HepG2 (cell line): ENCODE results near the gene CSNK1D. TPM values are rescaled to one million over a fixed set of nuclear protein-coding genes. Genes with fewer than 3 reads are reported as not detected.

Source experiments
- CREB1 ChIP-seq, 2 experiments: fragments of 450-650 bp in 1 of 2; IDR thresholded peaks; 2 replicates each; pipeline ENCODE4 v1.6.1; 2016 to 2017; ENCODE audit warnings: control low read depth in 1 of 2, mild to moderate bottlenecking in 1 of 2, missing compliant biosample characterization in 1 of 2, missing genetic modification characterization in 1 of 2
- HNF4G ChIP-seq, 2 experiments: sonication (generic) in 1 of 2; formaldehyde crosslinking in 1 of 2; IDR thresholded peaks; 2 replicates each; pipeline versions ENCODE4 v1.4.0 to v1.6.1; 2011 to 2020; ENCODE audit warnings: borderline replicate concordance in 2 of 2, low read depth in 2 of 2, mild to moderate bottlenecking in 2 of 2, low read length in 1 of 2, missing genetic modification reagents in 1 of 2, moderate library complexity in 1 of 2
- SMARCC2 ChIP-seq: fragments of 450-650 bp; IDR thresholded peaks from 2 replicates; pipeline ENCODE4 v1.6.1; 2017; ENCODE audit warnings: antibody characterized with exemption, mild to moderate bottlenecking
- TBL1XR1 ChIP-seq: fragments of 150-350 bp; IDR thresholded peaks from 2 replicates; pipeline ENCODE4 v1.6.1; 2014; ENCODE audit warnings: borderline replicate concordance, low read length; ENCODE audit not compliant: partially characterized antibody
- TCF7L2 ChIP-seq: IDR thresholded peaks from 2 replicates; pipeline ENCODE4 v1.6.1; 2011; ENCODE audit warnings: mild to moderate bottlenecking, low read depth, low read length, moderate library complexity
- ZNF841 ChIP-seq: sonication (generic); formaldehyde crosslinking; IDR thresholded peaks from 2 replicates; pipeline ENCODE4 v1.8.1; 2023; ENCODE audit warnings: missing genetic modification reagents, borderline replicate concordance
- polyA plus RNA-seq, 8 experiments: library from polyadenylated mRNA; depleted of rRNA in 3 of 8; stranded (reverse) in 7 of 8; unstranded in 1 of 8; fragments of >200 nt; fragmentation: Illumina TruSeq in 4 of 8; extraction: Trizol in 4 of 8; gene quantifications; 2 replicates each; pipeline versions ENCODE4 v1.2.1 to v1.2.3, GENCODE V29; 2011 to 2016; ENCODE audit warnings: low read depth in 4 of 8, missing spikeins in 1 of 8, mixed read lengths in 1 of 8; ENCODE audit not compliant: insufficient read depth in 1 of 8
- total RNA-seq, 5 experiments: library from RNA; depleted of rRNA; stranded (reverse); fragments of >200 nt; fragmentation: Illumina TruSeq; extraction: Trizol; gene quantifications; 2 replicates each; pipeline ENCODE4 v1.2.3, GENCODE V29; 2016; ENCODE audit warnings: low read depth in 1 of 5
- TF ChIP-seq, protein P1 (sequence below): sonication (generic); formaldehyde crosslinking; IDR thresholded peaks from 2 replicates; pipeline ENCODE4 v1.5.1; 2020; ENCODE audit warnings: mild to moderate bottlenecking, missing genetic modification reagents, moderate library complexity
- TF ChIP-seq, protein P2 (sequence below): sonication (generic); formaldehyde crosslinking; IDR thresholded peaks from 2 replicates; pipeline ENCODE4 v1.4.0; 2020; ENCODE audit warnings: missing genetic modification reagents
- TF ChIP-seq, protein P3 (sequence below): sonication (generic); formaldehyde crosslinking; IDR thresholded peaks from 2 replicates; pipeline ENCODE4 v1.5.0; 2020; ENCODE audit warnings: mild to moderate bottlenecking, missing genetic modification reagents, borderline replicate concordance
- TF ChIP-seq, protein P4 (sequence below): IDR thresholded peaks from 2 replicates; pipeline ENCODE4 v1.6.1; 2016

The CSNK1D gene
- total and polyA plus RNA-seq, 2 of the 13 experiments (the other 11 are each of a cell fraction or from before 2014, with no cell fraction given): 31.5 to 128 TPM

DNA sequence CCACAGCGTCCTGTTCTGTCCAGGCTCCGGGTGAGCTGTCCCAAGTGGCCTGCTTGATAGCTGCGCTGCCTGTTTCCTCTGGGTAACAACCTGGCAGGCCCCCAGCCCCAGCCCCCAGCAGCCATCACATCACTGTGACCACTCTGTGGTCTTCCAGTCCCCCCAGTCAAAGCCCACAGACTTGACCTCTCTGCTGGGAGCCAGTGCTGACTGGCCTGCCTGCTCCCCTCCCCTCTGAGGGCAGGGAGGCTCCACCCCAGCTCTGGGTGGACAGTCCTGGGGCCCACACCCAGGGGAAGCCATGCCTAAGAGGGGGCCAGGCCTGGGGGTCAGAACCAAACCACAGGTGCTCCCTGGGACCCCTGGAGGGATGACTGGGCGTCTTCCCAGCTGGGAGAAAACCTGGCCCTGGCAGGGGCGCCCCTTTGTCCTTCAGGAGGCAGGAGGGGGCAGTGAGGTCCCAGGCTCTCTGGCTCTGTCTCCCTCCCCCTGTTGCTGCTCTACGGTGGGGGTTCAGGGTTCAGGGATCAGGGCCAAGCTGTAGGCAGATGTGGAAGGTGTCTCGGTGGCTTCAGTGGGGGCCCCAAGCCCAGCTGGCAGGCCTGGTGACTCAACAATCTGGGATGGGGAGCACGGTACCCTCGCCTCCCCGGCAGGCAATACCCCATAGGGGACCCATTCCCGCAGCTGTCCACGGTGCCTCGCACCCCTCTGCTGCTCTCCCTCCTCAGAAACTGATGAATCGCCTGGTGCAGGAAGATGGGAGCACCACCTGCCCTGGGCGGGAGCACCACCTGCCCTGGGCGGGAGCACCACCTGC, 46.5 kb downstream of the CSNK1D start (continued):
- TF ChIP-seq, protein P1, sequence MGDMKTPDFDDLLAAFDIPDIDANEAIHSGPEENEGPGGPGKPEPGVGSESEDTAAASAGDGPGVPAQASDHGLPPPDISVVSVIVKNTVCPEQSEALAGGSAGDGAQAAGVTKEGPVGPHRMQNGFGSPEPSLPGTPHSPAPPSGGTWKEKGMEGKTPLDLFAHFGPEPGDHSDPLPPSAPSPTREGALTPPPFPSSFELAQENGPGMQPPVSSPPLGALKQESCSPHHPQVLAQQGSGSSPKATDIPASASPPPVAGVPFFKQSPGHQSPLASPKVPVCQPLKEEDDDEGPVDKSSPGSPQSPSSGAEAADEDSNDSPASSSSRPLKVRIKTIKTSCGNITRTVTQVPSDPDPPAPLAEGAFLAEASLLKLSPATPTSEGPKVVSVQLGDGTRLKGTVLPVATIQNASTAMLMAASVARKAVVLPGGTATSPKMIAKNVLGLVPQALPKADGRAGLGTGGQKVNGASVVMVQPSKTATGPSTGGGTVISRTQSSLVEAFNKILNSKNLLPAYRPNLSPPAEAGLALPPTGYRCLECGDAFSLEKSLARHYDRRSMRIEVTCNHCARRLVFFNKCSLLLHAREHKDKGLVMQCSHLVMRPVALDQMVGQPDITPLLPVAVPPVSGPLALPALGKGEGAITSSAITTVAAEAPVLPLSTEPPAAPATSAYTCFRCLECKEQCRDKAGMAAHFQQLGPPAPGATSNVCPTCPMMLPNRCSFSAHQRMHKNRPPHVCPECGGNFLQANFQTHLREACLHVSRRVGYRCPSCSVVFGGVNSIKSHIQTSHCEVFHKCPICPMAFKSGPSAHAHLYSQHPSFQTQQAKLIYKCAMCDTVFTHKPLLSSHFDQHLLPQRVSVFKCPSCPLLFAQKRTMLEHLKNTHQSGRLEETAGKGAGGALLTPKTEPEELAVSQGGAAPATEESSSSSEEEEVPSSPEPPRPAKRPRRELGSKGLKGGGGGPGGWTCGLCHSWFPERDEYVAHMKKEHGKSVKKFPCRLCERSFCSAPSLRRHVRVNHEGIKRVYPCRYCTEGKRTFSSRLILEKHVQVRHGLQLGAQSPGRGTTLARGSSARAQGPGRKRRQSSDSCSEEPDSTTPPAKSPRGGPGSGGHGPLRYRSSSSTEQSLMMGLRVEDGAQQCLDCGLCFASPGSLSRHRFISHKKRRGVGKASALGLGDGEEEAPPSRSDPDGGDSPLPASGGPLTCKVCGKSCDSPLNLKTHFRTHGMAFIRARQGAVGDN (CRISPR knock-in tag): peak; percentile 67; the same call in 1 of the 2 replicates
- no peak for TF ChIP-seq TCF7L2
- TF ChIP-seq ZNF841: no peak
- TF ChIP-seq, protein P2, sequence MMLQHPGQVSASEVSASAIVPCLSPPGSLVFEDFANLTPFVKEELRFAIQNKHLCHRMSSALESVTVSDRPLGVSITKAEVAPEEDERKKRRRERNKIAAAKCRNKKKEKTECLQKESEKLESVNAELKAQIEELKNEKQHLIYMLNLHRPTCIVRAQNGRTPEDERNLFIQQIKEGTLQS (CRISPR knock-in tag): peak; percentile 53; the same call in 1 of the 2 replicates
- TF ChIP-seq CREB1 (IDR thresholded peaks at IDR 0.05): no peak
- TF ChIP-seq CREB1 (CRISPR knock-in tag; IDR thresholded peaks at IDR 0.05): no peak
- TF ChIP-seq SMARCC2: no peak
- TF ChIP-seq TBL1XR1: no peak
- TF ChIP-seq, protein P3, sequence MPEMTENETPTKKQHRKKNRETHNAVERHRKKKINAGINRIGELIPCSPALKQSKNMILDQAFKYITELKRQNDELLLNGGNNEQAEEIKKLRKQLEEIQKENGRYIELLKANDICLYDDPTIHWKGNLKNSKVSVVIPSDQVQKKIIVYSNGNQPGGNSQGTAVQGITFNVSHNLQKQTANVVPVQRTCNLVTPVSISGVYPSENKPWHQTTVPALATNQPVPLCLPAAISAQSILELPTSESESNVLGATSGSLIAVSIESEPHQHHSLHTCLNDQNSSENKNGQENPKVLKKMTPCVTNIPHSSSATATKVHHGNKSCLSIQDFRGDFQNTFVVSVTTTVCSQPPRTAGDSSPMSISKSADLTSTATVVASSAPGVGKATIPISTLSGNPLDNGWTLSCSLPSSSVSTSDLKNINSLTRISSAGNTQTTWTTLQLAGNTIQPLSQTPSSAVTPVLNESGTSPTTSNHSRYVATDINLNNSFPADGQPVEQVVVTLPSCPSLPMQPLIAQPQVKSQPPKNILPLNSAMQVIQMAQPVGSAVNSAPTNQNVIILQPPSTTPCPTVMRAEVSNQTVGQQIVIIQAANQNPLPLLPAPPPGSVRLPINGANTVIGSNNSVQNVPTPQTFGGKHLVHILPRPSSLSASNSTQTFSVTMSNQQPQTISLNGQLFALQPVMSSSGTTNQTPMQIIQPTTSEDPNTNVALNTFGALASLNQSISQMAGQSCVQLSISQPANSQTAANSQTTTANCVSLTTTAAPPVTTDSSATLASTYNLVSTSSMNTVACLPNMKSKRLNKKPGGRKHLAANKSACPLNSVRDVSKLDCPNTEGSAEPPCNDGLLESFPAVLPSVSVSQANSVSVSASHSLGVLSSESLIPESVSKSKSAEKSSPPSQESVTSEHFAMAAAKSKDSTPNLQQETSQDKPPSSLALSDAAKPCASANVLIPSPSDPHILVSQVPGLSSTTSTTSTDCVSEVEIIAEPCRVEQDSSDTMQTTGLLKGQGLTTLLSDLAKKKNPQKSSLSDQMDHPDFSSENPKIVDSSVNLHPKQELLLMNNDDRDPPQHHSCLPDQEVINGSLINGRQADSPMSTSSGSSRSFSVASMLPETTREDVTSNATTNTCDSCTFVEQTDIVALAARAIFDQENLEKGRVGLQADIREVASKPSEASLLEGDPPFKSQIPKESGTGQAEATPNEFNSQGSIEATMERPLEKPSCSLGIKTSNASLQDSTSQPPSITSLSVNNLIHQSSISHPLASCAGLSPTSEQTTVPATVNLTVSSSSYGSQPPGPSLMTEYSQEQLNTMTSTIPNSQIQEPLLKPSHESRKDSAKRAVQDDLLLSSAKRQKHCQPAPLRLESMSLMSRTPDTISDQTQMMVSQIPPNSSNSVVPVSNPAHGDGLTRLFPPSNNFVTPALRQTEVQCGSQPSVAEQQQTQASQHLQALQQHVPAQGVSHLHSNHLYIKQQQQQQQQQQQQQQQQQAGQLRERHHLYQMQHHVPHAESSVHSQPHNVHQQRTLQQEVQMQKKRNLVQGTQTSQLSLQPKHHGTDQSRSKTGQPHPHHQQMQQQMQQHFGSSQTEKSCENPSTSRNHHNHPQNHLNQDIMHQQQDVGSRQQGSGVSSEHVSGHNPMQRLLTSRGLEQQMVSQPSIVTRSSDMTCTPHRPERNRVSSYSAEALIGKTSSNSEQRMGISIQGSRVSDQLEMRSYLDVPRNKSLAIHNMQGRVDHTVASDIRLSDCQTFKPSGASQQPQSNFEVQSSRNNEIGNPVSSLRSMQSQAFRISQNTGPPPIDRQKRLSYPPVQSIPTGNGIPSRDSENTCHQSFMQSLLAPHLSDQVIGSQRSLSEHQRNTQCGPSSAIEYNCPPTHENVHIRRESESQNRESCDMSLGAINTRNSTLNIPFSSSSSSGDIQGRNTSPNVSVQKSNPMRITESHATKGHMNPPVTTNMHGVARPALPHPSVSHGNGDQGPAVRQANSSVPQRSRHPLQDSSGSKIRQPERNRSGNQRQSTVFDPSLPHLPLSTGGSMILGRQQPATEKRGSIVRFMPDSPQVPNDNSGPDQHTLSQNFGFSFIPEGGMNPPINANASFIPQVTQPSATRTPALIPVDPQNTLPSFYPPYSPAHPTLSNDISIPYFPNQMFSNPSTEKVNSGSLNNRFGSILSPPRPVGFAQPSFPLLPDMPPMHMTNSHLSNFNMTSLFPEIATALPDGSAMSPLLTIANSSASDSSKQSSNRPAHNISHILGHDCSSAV: no peak
- TF ChIP-seq HNF4G (IDR thresholded peaks at IDR 0.05; ENCODE audit: borderline replicate concordance, low read depth, low read length): no peak
- peak; percentile 81; the same call in 1 of the 2 replicates for TF ChIP-seq HNF4G (CRISPR knock-in tag; IDR thresholded peaks at IDR 0.05; ENCODE audit: borderline replicate concordance, low read depth)
- TF ChIP-seq, protein P4, sequence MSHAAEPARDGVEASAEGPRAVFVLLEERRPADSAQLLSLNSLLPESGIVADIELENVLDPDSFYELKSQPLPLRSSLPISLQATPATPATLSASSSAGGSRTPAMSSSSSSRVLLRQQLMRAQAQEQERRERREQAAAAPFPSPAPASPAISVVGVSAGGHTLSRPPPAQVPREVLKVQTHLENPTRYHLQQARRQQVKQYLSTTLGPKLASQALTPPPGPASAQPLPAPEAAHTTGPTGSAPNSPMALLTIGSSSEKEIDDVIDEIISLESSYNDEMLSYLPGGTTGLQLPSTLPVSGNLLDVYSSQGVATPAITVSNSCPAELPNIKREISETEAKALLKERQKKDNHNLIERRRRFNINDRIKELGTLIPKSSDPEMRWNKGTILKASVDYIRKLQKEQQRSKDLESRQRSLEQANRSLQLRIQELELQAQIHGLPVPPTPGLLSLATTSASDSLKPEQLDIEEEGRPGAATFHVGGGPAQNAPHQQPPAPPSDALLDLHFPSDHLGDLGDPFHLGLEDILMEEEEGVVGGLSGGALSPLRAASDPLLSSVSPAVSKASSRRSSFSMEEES (CRISPR knock-in tag): no peak
